Activated naive CD4-positive, alpha-beta T cell treated with Interleukin-2 at 50 U/mL for 16 hours (primary cell): ENCODE data around the gene GNAS-AS1.

Experiments used
- DNase-seq: peaks from one replicate; pipeline ENCODE4 v3.0.0-alpha.2; 2020

The GNAS-AS1 gene

DNA sequence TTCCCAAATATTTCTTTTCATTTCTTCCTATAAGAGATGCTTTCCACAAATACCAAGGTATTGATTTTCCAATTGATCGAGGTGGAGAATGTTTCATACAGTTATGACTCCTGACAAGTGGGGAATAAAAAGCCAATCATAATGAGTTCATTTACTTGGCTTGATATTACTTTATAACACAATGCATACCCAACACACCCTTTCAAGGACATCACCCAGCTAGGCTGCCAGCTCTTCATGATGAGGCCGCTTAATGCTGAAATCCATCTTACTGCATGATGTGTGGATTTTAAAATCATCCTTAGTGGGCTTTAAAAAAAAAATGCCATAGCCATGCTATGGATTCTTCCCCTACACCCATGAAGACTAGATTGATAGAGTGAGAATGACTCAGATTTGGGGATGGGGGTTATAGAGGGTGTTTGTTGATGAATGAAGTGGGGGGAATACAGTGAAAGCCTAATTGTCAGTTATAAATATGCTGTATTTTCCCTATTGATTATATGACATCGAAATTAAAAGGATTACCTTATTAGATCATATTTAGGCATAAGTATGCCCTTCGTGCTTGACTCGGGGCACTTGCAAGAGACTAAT lies 75.9 kb downstream of the GNAS-AS1 start:
- DNase-seq: no peak

DNA sequence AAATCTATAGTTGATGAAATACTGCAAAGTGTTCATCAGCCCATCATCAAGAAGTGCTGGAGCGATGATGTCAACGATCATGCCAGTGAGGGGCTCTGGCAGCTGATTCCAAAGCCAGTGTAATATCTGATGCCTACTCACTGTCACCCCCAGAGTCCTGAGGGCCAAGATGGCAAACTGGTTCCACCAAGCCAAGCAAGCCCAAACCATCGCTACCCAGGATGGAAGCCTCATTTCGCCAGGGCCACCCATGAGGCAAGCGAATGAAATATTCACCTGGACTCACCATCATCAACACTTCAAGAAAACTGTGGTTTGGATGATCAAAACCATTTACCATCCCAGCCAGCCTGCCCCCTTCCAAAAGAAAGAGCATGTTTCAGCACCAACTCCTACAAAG lies 76.5 kb downstream of the GNAS-AS1 start:
- DNase-seq: no peak

DNA sequence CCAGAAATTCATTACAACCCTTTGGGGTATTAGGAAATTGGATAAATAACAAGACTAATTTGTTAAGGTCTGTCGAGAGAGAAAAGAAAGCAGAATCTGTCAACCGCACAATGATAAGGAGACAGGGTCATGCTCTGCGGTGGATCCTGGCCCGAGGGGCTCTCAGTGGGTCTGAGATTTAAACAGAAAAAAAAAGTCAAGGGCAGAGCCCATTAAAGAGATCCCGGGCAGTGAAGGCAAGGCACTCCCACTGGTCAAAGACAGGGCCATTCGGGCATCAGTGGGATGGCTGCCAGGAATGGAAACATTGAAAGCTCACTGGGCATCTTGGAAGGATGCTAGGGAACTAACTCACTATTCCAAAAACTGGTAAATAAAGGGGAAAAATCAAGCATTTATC lies 77.9 kb downstream of the GNAS-AS1 start:
- no peak for DNase-seq
